ENCODE results near the gene BEST1. TPM values are rescaled to one million over a fixed set of nuclear protein-coding genes. Genes with fewer than 3 reads are reported as not detected.

The BEST1 gene
- total RNA-seq, 1 donor from 2014 or later = not detected

DNA sequence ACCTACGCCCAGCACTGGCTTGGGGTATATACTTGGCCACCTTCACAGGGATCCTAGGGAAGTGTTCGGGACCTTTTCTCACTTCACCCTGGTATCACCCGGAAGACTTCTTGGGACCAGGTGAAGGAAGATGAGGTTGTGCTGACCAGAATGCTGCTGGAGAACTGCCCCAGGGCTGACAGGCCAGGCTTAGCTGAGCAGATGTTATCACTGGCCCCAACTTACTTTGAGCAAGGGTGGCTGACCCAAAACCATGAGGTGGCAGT is 12.8 kb downstream of the BEST1 start:
- intact Hi-C loops (cut with micrococcal nuclease) = no loop called here

DNA sequence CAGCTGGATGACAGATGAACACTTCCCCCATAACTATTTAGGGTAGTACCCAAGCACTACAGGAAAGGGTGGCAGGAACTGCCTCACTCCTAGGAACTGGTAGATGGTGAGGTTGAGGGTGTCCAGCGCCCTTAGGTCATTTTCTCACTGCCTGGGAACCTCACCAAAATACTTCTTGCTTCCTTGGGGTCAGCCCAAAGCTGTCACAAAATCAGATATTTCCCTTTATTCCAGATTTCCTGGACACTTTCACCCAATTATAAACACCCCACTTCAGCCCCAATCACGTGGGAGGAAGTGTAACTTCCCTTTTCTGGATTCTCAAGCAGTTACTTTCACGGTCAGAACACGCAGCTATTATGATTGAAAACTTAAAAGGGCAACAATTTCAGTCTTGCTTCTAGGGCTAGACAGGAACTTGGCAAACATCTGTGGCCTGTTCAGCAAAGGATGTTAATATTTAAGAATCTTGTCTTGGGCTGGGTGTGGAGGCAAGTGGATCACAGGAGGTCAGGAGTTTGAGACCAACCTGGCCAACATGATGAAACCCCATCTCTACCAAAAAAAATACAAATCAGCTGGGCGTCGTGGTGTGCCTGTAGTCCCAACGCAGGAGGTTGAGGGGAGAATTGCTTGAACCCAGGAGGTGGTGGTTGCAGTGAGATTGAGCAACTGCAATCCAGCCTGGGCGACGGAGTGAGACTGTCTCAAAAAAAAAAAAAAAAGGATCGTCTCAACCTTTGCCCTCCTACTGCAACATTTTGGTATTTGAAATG is 13.3 kb downstream of the BEST1 start:
- intact Hi-C loops (cut with micrococcal nuclease) = no loop called here

DNA sequence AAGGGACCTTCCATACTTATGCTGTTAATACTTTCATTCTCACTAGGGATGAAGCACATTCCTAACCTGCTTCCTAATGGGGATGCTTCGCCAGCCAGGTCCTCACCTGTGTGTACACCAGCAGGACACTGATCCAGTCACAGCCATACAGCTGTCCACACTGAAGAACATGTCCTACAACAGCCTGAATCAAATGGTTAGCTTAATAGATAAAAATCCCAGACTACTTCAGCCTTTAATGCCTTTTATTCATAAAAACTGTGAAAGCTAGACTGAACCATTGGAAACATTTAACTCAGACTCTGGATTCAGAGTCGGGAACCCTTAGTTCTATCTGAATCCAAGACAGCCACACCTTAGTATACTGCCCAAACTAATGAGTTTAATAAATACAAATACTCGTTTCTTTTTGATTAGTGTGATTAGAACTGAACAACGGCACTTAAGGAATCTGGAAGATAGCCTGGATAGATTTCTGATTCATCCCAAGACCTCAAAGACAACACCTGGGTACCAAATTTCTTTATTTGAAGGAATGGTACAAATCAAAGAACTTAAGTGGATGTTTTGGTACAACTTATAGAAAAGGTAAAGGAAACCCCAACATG is 14.0 kb downstream of the BEST1 start:
- intact Hi-C loops (cut with micrococcal nuclease) = no loop called here

DNA sequence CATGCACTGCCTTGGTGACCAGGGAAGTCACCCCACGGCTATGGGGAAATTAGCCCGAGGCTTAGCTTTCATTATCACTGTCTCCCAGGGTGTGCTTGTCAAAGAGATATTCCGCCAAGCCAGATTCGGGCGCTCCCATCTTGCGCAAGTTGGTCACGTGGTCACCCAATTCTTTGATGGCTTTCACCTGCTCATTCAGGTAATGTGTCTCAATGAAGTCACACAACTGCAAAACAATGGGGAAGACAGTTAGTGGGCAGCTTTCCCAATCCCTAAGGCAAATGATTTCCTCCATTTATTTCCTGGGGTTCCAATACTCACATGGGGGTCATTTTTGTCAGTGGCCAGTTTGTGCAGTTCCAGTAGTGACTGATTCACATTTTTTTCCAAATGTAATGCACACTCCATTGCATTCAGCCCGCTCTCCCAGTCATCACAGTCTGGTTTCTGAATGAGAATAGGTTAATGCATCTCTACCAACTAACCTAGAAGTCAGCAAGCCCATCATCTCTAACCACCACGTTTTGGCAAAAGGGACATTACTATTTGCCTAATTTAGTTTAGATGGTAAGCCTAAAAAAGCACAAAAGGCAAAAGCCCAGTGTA is 14.6 kb downstream of the BEST1 start:
- intact Hi-C loops (cut with micrococcal nuclease) = loop anchor here (5.0 kb wide), 2 partner anchors 147 to 172 kb away; partner anchors contain the start of genes FADS1, FEN1 and TMEM258

DNA sequence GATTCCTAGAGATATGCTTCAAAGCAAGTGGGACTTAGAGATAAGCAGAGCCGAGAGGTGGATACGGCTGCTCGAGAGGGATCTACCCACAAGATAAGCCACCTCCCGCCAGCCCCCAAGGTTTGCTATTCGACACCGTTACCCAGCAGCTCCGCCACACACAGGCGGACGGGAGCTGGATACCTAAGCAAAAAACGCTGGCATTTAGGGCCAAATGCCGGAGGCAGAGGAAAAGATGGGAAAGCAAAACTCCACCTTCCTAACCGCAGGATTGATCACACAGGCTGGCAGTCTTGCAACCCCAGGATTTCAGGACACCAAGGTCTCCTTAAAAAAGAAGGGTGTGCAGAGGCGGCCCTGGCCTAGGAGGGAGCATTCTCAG is 16.6 kb downstream of the BEST1 start:
- intact Hi-C loops (cut with micrococcal nuclease) = loop anchor here (1.0 to 5.0 kb wide), 5 partner anchors 59 to 174 kb away; partner anchors contain the start of genes FADS1, FEN1 and TMEM258

DNA sequence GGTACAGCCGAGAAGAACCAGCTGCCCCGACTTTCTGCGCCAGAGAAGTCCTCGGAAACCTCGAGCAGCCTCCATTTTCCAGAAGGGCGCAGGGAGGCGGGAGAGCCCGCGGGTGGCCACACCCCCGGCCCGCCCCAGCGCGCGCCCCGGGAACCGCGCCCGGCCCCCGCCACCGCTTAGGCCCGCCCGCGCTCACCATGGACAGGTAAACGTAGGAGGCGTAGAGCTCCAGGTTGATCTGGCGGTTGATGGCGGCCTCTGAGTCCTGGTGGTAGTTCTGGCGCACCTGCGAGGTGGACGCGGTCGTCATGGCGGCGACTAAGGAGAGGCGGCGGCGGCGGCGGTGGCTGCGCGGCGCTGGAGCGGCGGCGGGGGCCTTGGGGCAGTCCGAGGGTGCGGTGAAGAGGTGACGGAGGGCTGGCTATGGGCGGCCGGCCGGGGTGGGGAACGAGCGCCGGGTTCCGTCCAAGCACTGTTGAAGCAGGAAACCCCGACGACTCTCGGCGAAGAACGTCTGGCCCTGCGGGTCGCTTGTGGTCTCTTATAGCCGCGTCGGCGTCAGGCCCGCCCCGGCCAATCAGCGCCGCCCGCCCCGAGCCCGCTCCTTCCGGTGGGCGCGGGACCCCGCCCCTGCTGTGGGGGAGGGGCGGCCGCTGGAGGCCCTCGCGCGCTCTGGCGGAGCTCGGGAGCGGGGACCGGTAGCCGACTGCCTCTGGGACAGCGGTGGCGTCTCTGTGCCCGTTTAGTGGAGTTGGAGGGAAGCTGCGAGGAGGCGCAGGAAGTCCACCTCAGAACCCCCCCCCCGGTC is 17.2 kb downstream of the BEST1 start, which contains the start of gene FTH1:
Gene FTH1 (minus strand): TSS at position 519 of the 808 bp plus-strand sequence. CDS start 209 bp downstream, at position 310.
- intact Hi-C loops (cut with micrococcal nuclease) = loop anchor here (1.0 to 5.0 kb wide), 5 partner anchors 58 to 175 kb away; partner anchors contain the start of genes FADS1, FEN1 and TMEM258

DNA sequence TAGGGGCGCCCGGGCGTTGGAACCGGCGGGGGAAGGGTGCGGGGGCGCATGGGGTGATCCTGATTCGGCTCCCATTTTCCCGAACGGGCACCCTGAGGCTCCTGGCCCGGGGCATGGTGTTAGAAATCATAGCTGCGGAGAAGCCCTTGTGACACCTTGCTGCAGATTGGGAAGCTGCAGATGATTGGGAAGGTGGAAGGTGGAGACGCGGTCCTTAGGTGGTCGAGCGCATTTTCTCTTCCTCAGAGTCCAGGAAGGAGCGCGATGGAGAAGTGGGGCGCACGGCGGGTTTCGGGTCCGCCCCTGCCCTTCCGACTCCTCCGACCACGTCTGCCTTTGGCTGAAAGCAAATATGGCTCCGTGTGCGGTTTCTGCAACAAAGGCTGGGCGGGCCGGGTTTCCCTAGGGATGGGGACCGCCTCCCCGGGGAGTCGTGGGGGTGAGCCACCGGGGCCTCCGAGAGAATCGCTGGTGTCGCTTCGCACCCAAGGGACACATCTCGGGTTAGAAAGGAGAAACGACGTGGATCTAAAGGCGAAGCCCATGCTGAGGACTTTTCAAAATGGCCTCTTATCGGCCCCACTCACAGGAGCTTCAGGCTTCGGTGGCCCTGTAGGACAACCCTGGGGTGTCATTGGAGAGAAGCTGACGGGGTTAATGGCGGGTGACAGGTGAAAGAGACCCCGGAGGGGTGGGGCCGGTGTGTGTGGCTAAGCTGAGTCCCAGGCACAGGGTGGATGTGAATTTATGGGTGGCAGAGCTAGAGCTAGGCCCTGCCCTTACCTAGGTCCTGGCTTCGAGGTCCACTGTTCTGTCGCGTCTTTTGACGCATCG is 18.0 kb downstream of the BEST1 start:
- intact Hi-C loops (cut with micrococcal nuclease) = loop anchor here (1.0 to 5.0 kb wide), 5 partner anchors 57 to 176 kb away; partner anchors contain the start of genes FADS1, FEN1 and TMEM258

DNA sequence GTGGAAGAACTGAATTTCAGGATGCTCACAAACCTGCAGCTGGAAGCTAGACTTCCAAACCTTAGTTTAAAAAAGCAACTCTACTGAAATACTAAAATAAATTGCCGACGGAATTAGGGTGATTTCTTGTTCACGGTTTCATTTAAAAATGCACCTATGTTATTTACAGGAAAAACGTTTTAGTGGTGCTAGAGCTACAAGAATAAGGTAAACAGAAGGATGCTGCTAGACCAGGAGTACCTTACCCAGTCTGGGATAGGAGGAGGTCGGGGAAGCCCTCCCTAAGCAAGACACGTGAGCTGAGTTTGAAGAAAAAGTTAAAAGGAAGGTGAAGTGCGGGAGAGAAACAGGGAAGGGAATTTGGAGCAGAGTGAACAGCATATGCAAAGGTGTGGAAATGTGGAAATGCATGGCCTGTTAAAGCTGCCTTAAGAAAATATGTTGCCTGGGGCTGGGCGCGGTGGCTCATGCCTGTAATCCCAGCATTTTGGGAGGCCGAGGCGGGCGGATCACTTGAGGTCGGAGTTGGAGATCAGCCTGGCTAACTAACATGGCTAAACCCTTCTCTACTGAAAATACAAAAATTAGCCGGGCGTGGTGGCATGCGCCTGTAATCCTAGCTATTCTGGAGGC is 18.7 kb downstream of the BEST1 start:
- intact Hi-C loops (cut with micrococcal nuclease) = loop anchor here (5.0 kb wide), 2 partner anchors 152 to 177 kb away; partner anchors contain the start of genes FADS1, FEN1 and TMEM258

DNA sequence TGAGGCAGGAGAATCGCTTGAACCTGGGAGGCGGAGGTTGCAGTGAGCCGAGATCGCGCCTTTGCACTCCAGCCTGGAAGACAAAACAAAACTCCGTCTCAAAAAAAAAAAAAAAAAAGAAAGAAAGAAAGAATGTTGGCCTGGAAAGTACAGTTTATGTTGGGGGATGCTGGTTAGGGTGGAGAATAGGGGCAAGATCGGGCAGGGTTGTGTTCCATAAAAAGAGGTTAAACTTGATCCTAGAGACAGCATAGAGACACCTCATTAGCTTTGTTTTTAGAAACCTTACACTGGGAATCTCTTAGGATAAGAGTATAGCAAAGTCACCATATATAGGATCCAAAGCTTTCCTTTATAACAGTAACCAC is 19.2 kb downstream of the BEST1 start:
- intact Hi-C loops (cut with micrococcal nuclease) = loop anchor here (5.0 kb wide), 2 partner anchors 152 to 177 kb away; partner anchors contain the start of genes FADS1, FEN1 and TMEM258

DNA sequence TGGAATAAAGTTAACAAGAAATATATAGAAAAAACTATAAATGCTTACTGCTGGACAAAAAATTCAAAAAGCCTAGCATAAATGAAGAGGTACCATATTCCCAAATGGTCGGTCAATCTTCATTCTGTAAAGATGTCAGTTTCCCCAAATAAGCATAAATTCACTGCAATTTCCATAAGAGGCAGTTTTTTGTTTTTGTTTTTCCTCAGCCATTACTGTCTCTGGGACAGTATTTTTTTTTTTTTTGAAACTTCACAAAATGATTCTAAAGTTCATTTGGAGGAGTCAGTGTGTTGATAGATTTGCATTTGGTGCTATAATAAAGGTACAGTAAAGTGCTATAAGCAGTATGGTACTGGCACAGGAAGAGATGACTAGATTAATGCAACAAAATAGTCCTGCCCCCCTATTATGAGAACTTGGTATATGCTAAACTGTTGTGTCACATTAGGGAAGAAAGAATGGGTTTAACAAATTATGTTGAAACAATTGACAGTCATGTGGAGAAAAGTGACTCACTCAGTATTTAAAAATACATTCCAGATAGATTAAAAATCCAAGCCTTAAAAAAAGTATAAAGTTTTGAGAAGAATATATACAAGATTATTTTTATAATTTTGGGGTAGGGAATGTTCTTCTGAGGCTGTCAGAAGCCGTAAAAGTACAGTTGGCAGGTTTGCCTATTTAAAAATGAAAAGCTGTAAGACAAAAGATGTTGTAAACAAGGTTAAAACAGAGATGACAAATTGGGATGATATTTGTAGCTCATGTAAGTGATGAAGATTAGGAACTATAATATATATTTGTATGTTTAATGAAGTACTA is 19.9 kb downstream of the BEST1 start:
- intact Hi-C loops (cut with micrococcal nuclease) = loop anchor here (5.0 kb wide), 2 partner anchors 153 to 178 kb away; partner anchors contain the start of genes FADS1, FEN1 and TMEM258

DNA sequence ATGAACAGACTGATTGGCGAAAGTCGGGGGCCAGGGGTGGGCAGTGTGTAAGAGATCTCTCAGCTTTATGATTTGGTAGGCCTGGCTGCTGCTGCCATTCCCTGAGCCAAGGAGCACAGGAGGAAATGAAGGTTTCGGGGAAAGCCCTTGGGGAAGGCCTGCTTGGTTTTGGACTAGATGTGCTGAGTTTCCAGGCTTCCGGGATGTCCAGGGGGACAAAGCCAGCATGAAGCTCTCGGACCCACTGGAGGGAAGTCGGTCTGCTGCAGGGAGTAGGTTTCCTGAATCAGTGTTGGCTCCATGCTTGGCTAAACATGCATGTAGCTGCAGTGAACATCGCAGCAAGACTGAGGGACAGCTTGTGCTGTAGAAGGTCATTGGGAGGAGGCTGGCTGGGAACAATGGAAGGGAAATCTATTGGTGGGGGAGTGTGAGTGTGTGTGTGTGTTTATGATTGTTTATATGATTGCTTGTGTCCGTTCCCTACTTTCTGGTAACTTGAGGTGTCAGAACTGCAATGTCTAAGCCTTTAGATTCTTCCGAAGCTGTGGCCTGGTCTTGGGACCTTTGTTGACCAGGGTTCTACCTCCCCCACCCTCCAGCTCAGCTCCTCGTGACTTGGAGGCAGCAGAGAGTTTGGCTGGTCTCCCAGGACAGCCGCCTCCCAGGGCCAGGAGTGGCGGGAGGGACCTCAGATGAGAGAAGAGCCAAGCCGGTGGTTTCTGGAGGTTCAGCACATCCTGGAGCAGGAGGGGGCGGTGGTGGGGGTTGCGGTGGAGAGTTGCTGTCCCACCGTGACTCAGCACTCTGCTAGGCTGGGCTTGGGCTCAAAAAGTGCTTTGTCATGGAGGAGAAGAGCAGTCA is 21.3 kb downstream of the BEST1 start:
- intact Hi-C loops (cut with micrococcal nuclease) = loop anchor here (1.0 kb wide), 1 partner anchor 54 kb away; no protein-coding TSS in a partner anchor

DNA sequence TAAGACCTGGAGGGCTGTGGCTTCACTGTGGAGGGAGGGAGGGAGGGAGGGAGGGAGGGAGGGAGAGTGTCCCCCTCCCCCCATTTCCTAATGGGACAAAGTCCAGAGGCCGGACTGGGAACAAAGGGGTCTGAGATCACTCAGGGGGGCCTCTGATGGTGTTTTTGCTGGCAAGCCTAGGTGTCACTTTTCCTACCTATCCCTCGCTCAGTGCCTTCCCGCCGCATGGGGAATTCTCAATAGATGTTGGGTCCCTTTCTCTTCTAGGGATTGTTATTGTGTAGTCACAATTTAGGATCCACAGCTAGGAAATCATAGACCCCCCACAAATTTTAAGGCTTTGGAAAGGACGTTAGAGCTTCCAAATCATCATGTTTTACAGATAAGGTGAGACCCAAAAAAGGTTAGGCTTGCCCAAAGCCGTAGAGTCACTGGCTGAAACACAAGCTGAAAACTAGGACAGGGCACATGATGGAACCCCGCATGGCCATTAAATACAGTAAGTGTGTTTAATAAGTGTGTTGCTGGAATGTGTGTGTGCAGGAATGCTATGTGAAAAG is 22.0 kb downstream of the BEST1 start:
- intact Hi-C loops (cut with micrococcal nuclease) = loop anchor here (1.0 kb wide), 1 partner anchor 53 kb away; no protein-coding TSS in a partner anchor

DNA sequence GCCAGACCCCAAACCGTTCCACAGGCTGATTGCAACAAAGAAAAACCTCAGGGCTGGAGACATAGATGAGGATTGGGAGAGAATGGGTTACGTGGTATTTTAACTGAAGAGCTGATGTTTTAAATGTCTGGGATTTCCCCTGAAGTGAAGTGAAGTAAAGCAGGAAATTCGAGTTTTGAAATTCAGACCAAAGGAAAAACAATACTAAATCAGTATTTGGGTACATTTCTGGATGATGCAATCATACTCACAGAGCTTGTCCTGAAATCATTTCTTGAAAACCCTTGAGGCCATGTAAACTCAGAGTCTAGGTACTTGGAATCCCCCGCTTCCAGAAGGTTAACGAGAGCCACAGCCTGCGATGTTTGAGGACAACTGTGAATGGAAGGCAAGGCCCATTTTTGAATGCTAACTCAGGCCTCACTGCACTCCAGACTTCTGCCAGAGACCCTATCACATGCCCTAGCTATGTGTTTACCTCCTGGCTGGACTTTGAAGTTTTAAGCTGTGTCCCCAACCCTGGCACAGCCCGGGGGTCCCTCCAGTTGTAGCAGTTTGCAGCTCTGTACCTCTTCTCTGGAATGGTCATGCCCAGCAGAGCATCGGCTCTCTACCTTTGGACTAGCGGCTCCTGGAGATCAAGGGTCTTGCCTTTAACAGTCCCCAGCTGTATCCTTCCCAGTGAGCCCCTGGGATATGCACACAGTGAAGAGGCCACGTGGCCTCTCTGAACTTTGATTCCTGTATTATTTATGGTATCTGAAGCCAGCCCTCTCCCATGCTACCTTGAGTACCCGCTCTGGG is 22.7 kb downstream of the BEST1 start:
- intact Hi-C loops (cut with micrococcal nuclease) = loop anchor here (1.0 kb wide), 1 partner anchor 52 kb away; no protein-coding TSS in a partner anchor

DNA sequence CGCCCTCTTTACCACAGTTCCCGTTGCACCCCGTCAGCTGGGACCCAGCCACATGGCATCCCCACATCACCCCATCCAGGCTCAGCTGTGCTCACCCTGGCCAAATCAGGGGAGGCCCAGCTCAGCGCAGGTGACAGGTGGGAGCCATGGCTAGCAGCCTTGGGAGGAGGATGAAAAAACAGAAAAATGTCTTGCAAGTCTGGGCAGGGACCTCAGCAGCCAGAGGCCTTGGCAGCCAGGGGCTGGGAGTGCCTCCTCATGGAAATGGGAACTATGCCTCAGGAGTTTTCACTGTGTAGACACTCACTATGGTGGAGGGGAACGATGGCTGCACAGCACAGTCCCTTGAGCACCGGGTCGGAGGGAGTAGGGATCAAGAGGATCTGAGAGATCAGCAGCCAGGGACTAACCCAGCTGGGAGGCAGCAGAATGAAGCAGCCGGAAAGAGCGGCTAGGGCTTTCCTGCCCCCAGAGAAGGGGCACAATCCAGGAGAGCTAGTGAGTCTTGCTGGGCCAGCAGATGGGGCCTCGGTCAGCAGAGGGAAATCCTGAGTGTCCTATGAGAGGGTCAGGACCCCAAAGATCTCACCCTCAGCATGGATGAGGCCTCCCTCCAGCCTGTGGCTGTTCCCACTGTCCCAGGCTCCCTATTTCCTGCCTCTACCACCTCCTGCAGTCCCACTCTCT is 23.5 kb downstream of the BEST1 start:
- intact Hi-C loops (cut with micrococcal nuclease) = no loop called here

DNA sequence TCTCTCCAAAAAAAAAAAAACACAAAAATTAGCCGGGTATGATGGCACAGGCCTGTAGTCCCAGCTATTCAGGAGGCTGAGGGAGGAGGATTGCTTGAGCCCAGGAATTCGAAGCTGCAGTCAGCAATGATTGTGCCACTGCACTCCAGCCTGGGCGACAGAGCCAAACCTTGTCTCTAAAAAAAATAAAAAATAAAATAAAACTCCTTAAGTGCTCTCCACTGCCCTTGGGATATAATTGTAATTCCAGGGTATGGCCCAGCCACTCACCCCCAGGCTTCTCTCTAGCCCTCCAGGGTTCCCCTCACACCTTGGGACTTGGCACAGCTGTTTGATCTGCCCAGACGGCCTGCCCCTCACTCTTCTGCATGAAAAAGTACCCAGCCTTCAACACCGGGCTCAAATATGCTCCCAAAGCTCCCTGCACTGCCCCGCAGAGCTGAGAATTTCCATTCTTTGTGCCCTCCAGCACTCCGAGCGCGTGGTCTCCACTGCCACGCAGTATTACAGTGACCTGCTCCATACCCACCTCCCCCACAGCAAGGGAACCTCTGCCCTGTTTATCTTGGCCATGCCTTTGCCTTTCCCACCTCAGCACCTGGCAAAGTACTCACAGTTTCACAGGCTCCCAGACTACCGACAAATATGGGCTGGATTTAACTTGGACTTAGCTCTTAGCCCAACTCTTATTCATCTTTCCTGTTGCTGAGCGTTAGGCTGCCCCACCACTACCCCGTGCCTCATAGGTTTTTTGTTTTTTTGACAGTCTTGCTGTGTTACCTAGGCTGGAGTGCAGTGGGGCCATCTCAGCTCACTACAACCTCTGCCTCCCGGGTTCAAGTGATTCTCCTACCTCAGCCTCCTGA is 24.8 kb downstream of the BEST1 start:
- intact Hi-C loops (cut with micrococcal nuclease) = no loop called here

Measured in T-helper 2 cell treated with Interferon-gamma antibody and Interleukin-4, amounts not matched to agents 100 ng/mL and 5 ng/mL, for 36 hours (primary cell).